Right renal cortex interstitium (tissue), 3 donors: Measurements from ENCODE around the gene CRACDL. TPM values are rescaled to one million over a fixed set of nuclear protein-coding genes. Genes with fewer than 3 reads are reported as not detected.
A peak's percentile ranks its signal among the peaks of the same experiment; 100 is the strongest.

Source experiments
- DNase-seq, 3 donors: peaks; one replicate each; pipeline ENCODE4 v3.0.0-alpha.2; 2013; ENCODE audit warnings: low read depth in 3 of 3, low spot score in 2 of 3
- polyA plus RNA-seq, 3 donors: library from polyadenylated mRNA; unstranded; fragments of 120-200 nt; gene quantifications; one replicate each; pipeline ENCODE4 v1.2.1, GENCODE V29; 2013; ENCODE audit not compliant: insufficient read length in 3 of 3

Gene CRACDL
- polyA plus RNA-seq, 3 donors = 2.4 to 3.0 (median 2.5) TPM

DNA sequence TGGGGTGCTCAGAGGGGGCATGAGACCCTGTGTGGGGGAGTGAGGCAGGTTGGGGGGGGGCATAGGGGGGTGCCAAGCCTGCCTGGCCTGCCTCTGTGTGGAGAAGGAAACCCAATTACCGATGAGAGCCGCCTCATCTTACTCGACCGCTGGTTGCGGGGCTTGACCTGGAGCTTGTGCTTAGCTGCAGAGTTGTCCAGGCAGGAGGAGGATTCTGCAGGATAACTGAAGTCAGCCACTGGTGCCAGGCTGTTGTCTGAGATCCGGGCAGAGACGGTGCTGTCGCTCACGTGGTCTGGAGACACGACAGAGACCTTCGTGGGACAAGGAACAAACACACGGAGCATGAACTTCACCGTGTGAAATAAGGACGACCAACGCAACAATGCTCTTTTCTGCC, 109.2 kb downstream of the CRACDL start:
- DNase-seq = no peak

DNA sequence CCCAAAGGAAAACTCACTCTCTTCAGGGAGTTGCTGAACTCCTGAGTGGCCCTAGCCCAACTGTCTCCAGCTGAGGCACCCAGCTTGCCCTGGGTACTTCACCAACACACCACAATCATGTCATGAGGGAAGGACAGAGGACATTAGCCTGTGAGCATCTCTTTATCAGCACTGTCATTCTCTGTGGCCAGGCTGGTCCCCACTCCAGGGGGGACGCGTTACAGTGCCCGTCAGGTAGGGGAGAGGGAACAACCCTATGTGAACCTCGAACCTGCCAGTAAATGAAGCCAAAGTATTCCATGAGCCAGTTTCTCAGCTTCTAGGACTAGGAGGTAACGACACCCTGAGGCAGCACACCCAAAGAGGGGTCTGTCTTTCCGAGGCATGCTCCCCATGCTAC, 110.2 kb downstream of the CRACDL start:
- DNase-seq = no peak

DNA sequence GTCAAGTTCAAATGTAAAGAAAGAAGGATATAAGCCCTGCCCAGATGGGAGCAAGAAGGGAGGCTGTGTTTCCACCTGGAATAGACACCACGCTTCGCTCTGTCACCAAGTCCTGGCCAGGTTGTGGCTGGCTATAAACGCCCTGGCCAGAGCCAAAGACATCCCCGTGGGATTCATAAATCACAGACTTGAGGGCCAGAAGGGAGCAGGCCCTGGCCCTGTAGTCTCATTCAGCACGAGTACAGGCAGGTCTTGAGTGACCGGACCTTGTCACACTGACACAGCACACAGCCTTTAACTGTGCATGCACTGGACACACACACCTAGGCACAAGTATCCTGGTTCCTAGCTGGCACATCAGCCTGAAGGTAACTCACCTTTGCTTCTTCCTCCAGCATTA, 110.6 kb downstream of the CRACDL start:
- no peak for DNase-seq

DNA sequence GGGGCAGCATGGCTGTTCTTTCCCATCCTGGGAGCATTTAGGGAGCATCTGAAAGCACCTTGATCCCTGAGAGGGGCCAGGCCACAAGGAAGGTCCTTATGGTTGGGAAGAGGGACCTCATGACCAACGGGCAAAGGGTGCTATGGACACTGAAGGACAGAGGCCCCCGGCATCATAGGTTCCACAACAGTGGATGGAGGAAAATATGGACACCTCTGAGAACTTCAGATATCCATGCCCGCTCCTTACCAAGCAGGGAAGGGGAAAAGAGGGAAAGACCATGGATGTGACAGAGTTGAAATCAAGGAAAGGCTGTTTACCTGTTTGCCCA, 111.0 kb downstream of the CRACDL start:
- no peak for DNase-seq

DNA sequence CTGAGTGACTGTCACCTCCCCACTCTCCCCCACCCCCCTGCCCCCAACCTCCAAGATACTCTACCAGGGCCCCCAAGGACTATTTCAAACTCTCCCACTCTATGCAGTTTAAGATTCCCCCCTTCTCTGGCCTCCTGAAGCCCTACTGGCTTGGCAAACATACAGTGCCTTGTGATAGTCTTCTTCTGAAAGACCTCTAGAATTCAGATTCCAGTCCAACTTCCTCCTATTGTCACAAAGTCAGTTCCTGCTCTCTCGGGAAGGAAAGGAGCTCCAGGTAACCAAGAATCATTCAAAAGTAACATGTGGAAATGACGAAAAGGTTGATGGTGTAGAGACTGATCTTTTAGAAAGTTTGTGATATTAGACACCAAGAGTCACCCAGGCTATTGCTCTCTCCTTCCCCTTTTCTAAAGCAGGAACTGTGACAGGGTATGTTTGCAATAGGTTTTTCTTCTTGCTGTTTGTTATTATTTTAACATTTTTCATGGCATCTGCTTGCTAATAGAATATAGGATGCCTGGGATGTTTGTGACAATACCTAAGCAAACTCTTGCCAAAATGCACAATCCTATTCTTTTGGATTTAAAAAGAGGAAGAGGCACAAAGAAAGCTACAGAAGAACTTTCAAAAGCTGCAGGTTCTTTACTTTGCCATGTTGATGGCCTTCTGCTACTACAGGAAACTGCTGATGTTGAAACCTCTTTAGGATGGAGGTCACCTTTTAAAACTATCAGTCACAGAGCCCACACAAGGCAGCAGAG, 111.6 kb downstream of the CRACDL start:
- DNase-seq = no peak

DNA sequence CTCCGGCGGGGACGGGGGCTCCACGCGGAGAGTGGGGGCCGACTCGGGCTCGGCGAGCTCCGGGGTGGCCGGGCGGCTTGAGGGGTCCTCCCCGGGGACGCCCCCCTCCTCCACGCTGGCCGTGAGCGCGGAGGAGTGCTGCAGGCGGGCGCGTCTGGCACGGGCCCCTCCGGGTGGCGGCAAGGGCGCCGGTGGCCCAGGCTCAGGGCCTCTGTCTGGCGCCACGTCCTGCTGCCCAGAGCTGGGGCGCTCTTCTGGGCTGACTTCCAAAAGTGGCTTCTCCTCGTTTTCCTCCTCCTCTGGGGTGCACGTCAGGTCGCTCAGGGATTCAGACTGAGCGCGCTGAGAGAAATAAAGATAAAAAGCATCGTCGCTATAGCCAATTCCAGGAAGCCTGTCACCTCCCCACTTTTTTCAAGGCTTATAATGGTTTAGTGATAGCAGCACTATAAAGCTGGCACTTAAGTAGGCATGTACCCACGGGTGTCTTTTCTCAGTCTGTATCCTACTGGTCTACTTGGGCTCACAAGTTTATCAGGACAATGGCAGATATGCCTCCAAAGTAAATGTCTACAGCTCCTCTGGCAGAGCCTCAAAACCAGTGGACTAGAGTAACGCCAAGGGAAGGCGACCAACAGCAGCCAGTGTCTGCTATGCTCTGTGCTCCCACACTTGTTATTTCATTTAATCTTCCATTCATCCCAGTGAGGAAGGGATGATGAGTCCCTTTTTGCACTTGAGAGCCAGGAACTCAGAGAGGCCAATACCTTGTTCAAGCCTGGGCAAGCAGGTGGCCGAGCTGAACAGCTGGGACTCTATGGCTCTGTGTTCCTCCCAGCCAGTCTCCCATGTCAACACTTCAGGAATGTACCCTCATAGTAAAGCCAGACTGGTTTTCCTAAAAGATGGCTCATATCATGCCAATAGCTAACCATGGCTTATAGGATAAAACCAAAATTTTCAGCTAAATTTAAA, 112.5 kb downstream of the CRACDL start:
- no peak for DNase-seq

DNA sequence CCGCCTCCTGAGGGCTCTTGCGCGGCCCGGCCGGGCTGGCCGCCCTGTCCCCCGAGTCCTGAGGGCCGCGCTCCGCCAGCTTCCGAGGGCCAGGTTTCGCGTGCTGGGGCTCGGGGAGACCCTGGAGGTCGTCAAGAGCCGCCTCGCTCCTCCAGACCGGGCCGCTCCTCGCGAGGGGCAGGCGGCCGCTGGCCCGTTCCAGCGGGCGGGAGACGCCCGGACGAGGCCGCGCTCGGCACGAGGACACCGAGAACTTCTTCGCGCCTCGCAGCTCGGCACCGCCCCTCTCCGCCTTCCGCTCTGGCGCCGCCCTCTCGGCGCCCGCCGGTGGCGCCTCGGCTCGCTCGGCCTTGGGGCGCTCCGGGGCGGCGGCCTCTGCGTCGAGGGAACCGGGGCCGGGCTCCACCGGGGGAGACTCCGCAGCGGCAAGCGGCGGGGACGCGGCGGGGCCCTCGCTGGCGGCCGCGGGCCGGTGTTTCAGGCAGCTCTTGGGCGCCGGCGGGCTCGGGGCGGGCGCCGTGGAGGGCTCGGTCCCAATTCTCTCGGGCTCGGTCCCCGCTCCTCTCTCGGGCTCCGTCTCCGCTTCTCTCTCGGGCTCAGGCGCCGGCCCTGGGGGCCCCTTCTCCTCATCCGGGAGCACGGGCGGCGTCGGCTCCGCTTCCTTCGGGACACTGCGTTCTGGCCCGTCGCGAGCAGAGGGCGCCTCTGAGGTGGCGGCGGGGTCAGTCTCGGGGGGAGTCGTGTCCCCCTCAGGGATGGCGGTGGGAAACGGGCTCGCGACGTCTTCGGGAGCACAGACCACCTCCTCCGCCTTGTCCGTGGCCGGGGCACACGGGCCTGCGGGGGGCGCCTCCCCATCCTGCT, 113.5 kb downstream of the CRACDL start:
- DNase-seq = peak in 1 of 3 donors; percentile 21

DNA sequence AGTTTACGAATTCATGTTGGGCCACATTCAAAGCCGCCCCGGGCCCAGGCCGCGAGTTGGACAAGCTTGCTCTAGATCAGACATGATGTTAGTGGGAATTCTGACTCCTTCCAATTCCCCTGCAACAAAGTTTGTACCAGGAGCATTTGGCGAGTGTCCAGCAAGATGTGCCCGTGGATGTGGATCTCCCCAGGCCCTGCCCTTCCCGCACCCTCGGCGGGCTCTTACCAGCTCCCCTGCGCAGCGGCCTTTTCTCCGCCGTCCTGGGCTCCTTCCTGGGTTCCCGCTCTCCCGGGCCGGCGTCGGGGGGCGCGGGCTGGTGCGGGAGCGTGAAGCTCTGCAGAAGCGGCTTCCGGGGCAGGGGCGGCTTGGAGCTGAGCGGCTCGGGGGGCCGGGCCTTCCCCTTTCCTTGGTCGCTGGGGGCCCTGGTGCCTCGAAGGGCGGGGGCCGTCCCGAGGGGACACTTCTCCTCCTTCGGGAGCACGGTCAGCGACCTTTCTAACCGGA, 114.3 kb downstream of the CRACDL start:
- DNase-seq = no peak

DNA sequence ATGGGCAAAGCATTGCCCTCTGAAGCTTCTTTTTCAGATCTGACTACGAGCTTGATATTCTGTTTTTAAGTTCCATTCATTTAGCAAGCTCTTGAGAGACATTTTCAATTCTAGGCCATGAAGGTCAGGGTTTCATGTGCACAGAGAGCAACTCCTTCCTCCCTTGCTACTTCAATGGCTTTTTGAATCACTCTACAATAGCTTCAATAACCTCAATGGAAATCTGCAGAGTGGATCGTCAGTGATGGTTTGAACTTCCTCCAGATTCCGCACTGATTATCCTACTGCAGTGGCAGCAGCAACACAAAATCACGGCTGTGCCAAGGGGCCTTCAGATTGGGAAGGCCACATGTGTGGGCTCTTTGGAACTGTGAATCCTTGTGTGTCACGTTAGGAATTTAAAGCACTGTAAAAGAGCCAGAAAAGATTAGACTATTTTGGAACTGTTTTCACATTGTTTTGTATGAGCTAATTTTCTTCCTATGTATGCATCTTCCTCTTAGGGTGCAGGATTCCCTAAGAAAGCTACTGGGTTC, 116.7 kb downstream of the CRACDL start:
- DNase-seq = no peak

DNA sequence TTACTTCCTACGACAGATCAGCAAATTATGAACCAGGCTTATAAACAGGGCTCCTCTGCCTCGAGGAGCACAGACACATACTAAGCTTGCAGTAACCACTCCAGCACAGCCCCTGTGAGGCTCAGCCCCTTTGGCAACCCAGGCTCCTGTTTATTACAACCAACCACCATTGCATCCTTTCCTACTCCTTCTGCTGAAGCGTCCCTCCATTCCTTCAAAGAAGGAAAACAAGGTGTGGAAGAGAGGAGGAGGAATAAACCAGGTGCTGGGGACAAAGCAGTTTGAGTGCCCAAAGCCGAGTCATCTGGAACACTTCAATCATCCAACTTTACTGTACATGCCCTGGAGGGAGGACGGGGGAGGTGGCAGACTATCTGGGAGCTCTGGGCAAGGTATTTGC, 117.9 kb downstream of the CRACDL start:
- DNase-seq = no peak

DNA sequence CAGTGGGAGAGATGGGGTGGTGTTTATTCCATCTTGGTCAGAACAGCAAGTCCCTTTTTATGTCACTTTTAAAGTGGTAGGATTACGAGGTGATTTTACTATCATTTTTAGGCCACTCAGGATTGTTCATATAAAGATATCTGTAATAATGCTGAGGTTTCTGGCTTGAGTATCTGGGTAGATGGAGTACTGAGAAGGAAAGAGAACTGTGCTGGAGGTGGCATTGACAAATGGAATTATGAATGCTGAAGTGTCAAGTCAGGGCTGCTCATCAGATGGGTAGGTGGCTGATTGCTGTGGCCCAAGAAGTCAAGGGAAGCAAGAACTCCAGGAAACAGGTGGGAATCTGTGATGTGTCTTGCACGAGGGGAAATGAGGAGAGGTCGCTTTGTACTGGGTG, 119.7 kb downstream of the CRACDL start:
- no peak for DNase-seq

DNA sequence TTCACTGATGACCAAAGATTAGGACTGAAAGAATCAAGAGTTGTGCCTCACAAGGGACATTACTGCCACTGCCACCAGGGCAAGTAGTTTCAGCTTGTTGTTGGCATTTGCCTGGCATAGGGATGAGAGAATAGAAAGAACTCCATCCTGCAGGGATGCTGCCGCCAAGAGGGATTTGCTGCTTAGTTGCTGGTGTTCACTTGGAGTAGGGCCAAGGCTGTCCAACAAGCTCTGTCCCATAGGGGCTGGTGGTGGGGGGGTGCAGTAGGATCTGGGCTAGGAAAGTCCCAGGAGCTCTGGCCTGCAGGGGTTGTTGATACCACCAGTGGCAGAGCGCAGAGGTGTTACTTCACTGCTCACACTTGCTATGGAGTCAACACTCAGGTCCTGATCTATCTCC, 120.2 kb downstream of the CRACDL start:
- DNase-seq = no peak

DNA sequence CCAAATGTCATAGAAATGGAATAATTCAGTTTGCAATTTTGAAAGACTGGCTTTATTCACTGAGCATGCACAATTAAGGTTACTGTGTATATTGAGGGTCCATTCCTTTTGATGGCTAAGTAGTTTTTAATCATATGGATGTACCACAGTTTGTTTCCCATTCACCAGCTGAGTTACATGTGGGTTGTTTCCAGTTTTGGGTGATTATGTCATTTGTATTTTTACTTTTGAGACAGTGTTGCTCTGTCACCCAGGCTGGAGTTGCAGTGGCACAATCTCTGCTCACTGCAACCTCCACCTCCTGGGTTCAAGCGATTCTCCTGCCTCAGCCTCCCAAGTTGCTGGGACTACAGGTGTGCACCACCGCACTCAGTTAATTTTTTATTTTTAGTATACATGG, 124.3 kb downstream of the CRACDL start:
- no peak for DNase-seq

DNA sequence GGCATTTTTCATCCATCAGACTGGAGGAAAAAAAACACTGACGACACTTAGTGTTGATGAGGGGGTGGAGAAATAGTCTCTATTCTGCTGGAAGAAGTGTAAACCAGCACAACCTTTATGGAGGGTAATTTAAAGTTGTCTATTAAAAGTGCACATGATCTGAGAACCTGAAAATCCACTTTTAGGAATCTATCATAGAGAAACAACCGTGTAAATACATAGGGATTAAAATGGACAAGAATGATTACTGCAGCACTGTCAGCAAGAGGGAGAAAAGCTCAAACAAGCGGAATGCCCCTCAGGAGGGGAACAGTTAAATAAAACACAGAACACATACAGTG, 125.5 kb downstream of the CRACDL start:
- no peak for DNase-seq

DNA sequence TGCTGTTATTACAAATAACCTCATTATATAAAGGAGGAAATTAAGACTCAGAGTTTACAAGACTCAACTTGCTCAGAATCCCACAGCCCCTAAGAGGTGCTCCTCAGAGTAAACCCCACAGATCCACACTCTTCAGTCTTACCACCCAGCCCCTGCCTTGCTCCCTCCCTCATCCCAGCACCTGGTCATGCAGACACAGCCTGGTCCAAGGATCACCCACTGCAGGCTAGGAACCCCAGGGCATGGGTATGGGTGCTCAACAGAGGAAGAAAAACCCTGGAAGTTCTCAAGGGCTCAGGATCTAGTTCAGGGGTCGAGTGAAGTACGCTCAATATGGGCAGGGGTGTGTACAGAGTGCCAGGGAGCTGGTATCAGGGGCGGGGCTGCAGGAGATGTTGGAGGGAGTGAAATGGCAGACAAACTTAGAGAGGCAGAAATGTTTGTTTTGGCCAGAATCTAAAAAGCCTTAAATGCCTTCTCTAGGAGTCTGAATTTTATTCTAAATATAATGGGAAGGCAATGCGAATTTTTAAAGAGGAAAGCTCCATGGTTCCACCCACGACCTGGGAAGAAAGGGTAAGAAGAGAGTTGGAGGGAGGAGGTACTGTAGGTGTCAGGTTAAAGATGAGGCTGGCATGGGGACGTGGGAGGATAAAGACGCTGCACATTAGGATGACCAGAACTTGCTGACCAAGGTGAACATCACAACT, 126.0 kb downstream of the CRACDL start:
- no peak for DNase-seq

DNA sequence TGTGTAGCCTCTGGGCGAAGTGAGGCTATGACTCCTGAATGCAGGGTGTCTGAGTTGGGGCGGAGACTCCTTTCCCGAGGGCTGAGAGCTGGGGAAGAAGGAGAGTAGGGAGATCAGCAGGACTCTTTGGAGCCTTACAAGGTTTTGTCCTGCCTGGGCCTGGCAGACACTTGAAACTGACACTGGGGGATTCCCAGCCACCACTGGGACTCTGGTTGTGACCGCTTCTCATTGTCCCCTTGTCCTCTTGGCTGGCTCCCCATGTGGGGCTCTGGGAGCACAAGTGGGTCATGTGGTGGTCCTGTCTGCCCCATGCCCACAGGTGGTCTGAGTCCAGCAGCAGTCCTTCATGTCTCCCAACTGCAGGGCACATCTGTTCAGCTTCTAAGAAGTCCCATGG, 126.9 kb downstream of the CRACDL start:
- no peak for DNase-seq

DNA sequence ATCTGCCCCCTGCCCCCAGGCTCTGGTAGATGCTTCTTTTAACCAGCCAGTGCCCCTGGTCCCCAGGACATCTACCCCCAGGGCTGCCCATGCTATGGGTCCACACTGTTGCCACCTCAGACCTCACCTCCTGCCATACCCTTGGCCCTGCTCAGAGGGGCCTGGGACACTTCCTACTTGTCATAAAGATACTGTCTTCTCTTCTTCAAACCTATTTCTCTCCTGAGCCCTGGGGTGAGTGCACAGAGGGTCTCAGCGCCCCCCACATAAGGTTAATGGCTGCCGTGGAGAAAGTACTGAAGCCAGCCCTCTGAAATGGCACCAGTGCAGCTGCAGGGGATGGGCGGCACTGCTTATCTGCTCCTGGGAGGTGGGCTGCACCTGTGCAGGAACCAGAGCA, 127.5 kb downstream of the CRACDL start:
- no peak for DNase-seq

DNA sequence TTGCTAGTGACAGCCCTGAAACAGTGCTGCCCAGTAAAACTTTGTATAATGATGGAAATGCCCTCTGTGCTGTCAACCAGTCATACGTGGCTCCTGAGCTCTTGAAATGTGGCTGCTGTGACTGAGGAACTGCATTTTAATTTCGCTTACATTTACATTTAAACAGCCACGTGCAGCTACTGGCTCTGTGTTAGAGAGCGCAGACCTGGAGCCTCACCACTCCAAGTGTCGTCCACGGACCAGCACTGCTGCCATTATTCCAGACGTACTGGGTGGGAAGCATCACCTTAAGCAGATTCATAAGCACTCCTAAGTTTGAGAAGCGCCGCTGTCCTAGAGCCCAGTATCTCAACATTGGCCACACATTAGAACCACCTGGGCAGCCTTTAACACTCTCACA, 128.1 kb downstream of the CRACDL start:
- no peak for DNase-seq

DNA sequence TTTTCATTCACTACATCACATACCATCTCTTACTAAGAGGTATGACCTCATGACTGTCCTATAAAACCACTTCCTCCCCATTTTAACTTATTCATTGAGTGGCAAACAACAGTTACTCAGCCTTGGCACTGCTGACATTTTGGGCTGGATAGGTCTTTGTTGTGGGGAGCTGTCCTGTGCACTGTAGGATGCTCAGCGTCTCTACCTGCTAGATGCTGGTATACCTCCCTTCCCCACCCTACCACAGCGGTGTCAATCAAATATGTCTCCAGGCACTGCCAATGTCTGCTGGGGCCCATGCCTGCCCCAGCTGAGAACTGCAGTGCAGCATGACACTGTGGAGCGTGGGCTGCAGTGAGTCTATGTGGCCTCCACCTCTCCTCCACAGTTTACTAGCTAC, 128.8 kb downstream of the CRACDL start:
- DNase-seq = no peak

DNA sequence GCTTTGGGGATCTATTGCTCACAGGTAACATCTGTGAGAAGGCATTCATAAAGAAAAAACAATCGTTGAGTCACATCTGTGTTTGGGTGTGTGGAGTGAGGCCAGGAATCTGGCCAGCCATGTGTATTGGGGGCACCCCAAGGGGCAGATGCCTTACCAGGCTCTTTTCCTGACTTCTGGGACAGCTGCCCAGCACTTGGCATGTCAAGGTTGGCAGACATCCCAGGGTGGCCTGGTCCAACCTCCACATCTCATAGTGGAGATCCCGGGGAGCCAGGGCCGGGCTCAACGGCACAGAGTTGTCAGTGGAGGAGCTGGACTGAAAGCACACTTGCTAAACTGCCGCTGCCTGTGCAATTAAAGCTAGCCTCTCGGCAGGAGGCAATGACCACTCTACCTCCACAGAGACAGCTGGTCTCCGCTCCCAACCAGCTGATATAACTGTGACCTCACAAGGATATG, 129.8 kb downstream of the CRACDL start:
- no peak for DNase-seq
